ENCODE data around the gene COPZ1. TPM values are rescaled to one million over a fixed set of nuclear protein-coding genes. Genes with fewer than 3 reads are reported as not detected.

Gene COPZ1
- total RNA-seq, 1 experiment from 2014 or later = 207 TPM

GRCh38 chr12:54398995-54399793 lies 74.3 kb downstream of the COPZ1 start:
- peaks cover 13% of the 10 kb centered on the region for H3K4me1 Mint-ChIP-seq (ENCODE audit: insufficient read depth, unreplicated experiment)

GRCh38 chr12:54401119-54401518 lies 76.2 kb downstream of the COPZ1 start:
- ChIA-PET CTCF (interaction anchor here (0.7 to 12.3 kb wide), 8 partner anchors 14 to 530 kb away, joined by 3 to 982 read pairs (median 24); partner anchors contain the start of gene ITGA5), POLR2A (interaction anchor here (1.6 to 3.1 kb wide), 2 partner anchors 17 to 31 kb away, joined by 4 to 21 read pairs; no protein-coding TSS in a partner anchor)
- Mint-ChIP-seq H3K4me1 (ENCODE audit: insufficient read depth, unreplicated experiment) (peaks cover 18% of the 10 kb centered on the region), H3K27me3 (ENCODE audit: insufficient read depth, unreplicated experiment) (no peaks in the 10 kb centered on the region), H3K36me3 (ENCODE audit: insufficient read depth, unreplicated experiment) (peaks cover 87% of the 10 kb centered on the region), H3K9me3 (ENCODE audit: unreplicated experiment) (no peaks in the 10 kb centered on the region), H3K4me3 (ENCODE audit: unreplicated experiment) (no peak overlapping the region), H3K27ac (ENCODE audit: low read depth, unreplicated experiment) (no peak overlapping the region)
- no peak for DNase-seq (ENCODE audit: unreplicated experiment)
- TF ChIP-seq CTCF (IDR thresholded peaks at IDR 0.05; ENCODE audit: unreplicated experiment) = no peak
- intact Hi-C loops (cut with micrococcal nuclease) = no loop called here
- no TSS peak for BruUV-seq (replicated peaks)

More at GRCh38 chr12:54398995-54399793, 74.3 kb downstream of the COPZ1 start:
- no peak overlapping the region for H3K27ac Mint-ChIP-seq (ENCODE audit: low read depth, unreplicated experiment)
- intact Hi-C loops (cut with micrococcal nuclease) = loop anchor here (1.0 kb wide), 1 partner anchor 40 kb away; no protein-coding TSS in a partner anchor
- H3K4me3 Mint-ChIP-seq (ENCODE audit: unreplicated experiment) = no peak overlapping the region
- CTCF ChIA-PET = interaction anchor here (0.6 to 12.3 kb wide), 38 partner anchors 12 to 1326 kb away, joined by 3 to 982 read pairs (median 4); partner anchors contain the start of genes ITGA5 and ZNF385A
- TF ChIP-seq CTCF (IDR thresholded peaks at IDR 0.05; ENCODE audit: unreplicated experiment) = peak; percentile 91
- H3K27me3 Mint-ChIP-seq (ENCODE audit: insufficient read depth, unreplicated experiment) = no peaks in the 10 kb centered on the region
- BruUV-seq (replicated peaks) = no TSS peak
- POLR2A ChIA-PET = interaction anchor here (0.7 to 3.7 kb wide), 6 partner anchors 9 to 76 kb away, joined by 3 to 52 read pairs (median 5); no protein-coding TSS in a partner anchor
- H3K36me3 Mint-ChIP-seq (ENCODE audit: insufficient read depth, unreplicated experiment) = peaks cover 91% of the 10 kb centered on the region
- DNase-seq (ENCODE audit: unreplicated experiment) = peak; percentile 88
- no peaks in the 10 kb centered on the region for H3K9me3 Mint-ChIP-seq (ENCODE audit: unreplicated experiment)

Small RNA genes within 50 kb of the gene (microRNA-seq; reads per million reads assigned to microRNA genes)
- gene MIR148B = 362 reads per million, percentile 81 among the genes with 10 or more reads in this experiment

Other genes starting within 250 kb of the COPZ1 start
- gene SMUG1, start 136.1 kb upstream of the COPZ1 start, total RNA-seq (2022) = 42.6 and 52.8 TPM in 2 replicates
- gene CBX5, start 45.0 kb upstream of the COPZ1 start, total RNA-seq (2022) = 109 and 112 TPM in 2 replicates
- 1,158 and 1,435 TPM in 2 replicates for gene HNRNPA1, start 44.4 kb upstream of the COPZ1 start, total RNA-seq (2022)
- gene NFE2, start 24.1 kb upstream of the COPZ1 start, total RNA-seq (2022) = 0.40 and 0.64 TPM in 2 replicates
- 0.17 TPM in 1 of 2 replicates, not detected in the other for gene GPR84, start 39.4 kb downstream of the COPZ1 start, total RNA-seq (2022)
- gene ZNF385A, start 59.6 kb downstream of the COPZ1 start, total RNA-seq (2022) = 8.3 and 9.0 TPM in 2 replicates
- 110 and 184 TPM in 2 replicates for gene ITGA5, start 94.1 kb downstream of the COPZ1 start, total RNA-seq (2022)
- not detected in 2 replicates for gene GTSF1, start 148.5 kb downstream of the COPZ1 start, total RNA-seq (2022)
- not detected in 2 replicates for gene NCKAP1L, start 172.6 kb downstream of the COPZ1 start, total RNA-seq (2022)
- not detected in 2 replicates for gene PDE1B, start 224.5 kb downstream of the COPZ1 start, total RNA-seq (2022)